Activated T-helper 17 cell treated with anti-CD3 and anti-CD28 coated beads, Interleukin-2, amount 50 U/mL, for 72 hours (primary cell): ENCODE results near the gene ARHGAP26. TPM values are rescaled to one million over a fixed set of nuclear protein-coding genes. Genes with fewer than 3 reads are reported as not detected.

Experiments
- ATAC-seq: fragments of 150-1000 bp; cut with Tn5 transposase; replicated peaks from 2 replicates; pipeline ENCODE4 v1.10.0; 2021; ENCODE audit warnings: mild to moderate bottlenecking, moderate library complexity
- H3K27ac Mint-ChIP-seq: one replicate; pipeline ENCODE4 v1.8.0; 2022; ENCODE audit warnings: mixed read lengths
- H3K27me3 Mint-ChIP-seq: one replicate; pipeline ENCODE4 v1.8.0; 2022; ENCODE audit warnings: mixed read lengths
- H3K36me3 Mint-ChIP-seq: one replicate; pipeline ENCODE4 v1.8.0; 2022; ENCODE audit warnings: low read depth, mild to moderate bottlenecking, mixed read lengths
- H3K4me1 Mint-ChIP-seq: one replicate; pipeline ENCODE4 v1.8.0; 2022; ENCODE audit warnings: mixed read lengths
- H3K4me3 Mint-ChIP-seq: one replicate; pipeline ENCODE4 v1.8.0; 2022; ENCODE audit warnings: mild to moderate bottlenecking, mixed read lengths
- H3K9me3 Mint-ChIP-seq: one replicate; pipeline ENCODE4 v1.8.0; 2022; ENCODE audit warnings: mixed read lengths
- total RNA-seq, 2 donors: library from RNA; stranded (reverse); gene quantifications; one replicate each; pipeline ENCODE4 v1.2.3, GENCODE V29; 2022

ARHGAP26 gene
- total RNA-seq, 2 donors from 2014 or later = 7.8 to 12.0 TPM

DNA sequence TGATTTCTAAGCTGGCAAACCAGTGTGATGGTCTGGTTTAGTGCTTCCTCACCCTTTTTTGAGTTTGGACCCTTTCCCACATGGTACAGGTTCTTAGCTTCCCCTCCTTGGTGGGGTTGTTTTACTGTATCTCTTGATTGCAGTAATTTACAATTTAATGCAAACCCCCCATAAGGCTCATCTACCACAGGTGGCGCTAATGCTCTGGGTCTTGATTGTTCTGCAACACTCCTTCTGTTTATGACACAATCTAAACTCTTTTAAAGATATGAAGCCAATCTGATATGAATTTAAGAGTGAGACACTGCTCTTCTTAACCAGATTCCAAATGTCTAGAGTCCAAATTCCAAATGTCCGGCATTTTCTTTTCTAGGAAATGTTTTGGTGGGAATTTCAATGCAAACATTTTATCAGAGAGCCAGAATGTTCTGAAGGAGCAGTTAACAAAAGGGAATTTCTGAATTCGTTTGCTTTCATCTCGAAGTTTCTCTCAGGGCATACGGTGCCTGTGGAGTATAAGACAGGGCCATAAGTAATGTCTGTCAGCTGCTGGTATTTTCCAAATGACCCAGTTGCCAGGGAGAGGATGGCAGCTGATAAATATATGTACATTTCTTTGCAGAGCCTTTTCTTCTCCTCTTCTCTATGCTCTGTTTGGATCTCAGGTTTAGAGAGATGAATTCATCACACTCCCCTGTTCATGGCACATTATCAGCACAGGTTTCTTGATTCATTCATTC lies 246.8 kb downstream of the ARHGAP26 start:
- Mint-ChIP-seq H3K27ac (no peak overlapping the region), H3K9me3 (peaks cover 3% of the 10 kb centered on the region), H3K4me3 (no peak overlapping the region), H3K4me1 (no peaks in the 10 kb centered on the region), H3K36me3 (no peaks in the 10 kb centered on the region), H3K27me3 (no peaks in the 10 kb centered on the region)
- ATAC-seq = peak; percentile 46

DNA sequence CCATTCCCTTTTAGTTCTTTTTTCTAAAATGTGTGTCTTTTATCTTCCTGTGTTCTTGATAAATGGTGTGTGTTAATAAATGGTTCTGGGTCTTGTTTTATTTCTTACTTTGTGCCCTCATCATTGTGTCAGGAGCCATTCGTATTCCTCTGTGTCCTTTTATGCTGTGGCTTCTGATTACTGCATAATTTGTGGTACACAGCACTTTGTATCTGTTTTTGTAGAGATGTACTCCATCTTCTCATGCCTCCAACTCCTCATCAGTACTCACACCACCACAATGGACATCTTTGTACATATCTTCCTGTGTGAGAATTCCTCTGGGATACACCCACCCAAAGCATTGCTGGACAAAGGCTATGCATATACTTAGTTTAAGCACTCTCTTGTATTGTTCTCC lies 247.4 kb downstream of the ARHGAP26 start:
- no peaks in the 10 kb centered on the region for H3K4me1 Mint-ChIP-seq
- H3K9me3 Mint-ChIP-seq = peaks cover 3% of the 10 kb centered on the region
- H3K27me3 Mint-ChIP-seq = no peaks in the 10 kb centered on the region
- no peak for ATAC-seq
- no peak overlapping the region for H3K4me3 Mint-ChIP-seq
- no peak overlapping the region for H3K27ac Mint-ChIP-seq
- no peaks in the 10 kb centered on the region for H3K36me3 Mint-ChIP-seq

DNA sequence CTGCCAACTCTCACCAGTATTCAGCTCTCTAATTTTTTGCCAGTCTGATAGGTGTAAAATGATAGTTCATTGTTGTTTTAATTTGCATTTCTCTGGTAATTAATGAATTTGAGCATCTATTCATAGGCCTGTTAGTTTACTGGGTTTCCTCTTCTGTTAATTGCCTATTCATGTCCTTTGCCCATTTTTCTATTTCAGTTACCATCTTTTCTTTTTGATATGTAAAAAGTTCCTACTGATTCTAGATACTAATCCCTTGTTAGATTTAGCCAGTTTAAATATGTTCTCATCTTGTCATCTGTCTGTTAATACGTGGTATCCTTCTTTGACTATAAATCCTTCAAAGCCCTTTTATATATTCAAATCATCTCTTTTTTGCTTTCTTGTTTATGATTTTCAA lies 247.8 kb downstream of the ARHGAP26 start:
- H3K9me3 Mint-ChIP-seq = peaks cover 3% of the 10 kb centered on the region
- no peaks in the 10 kb centered on the region for H3K4me1 Mint-ChIP-seq
- H3K27me3 Mint-ChIP-seq = no peaks in the 10 kb centered on the region
- no peak for ATAC-seq
- no peak overlapping the region for H3K4me3 Mint-ChIP-seq
- no peak overlapping the region for H3K27ac Mint-ChIP-seq
- H3K36me3 Mint-ChIP-seq = no peaks in the 10 kb centered on the region

DNA sequence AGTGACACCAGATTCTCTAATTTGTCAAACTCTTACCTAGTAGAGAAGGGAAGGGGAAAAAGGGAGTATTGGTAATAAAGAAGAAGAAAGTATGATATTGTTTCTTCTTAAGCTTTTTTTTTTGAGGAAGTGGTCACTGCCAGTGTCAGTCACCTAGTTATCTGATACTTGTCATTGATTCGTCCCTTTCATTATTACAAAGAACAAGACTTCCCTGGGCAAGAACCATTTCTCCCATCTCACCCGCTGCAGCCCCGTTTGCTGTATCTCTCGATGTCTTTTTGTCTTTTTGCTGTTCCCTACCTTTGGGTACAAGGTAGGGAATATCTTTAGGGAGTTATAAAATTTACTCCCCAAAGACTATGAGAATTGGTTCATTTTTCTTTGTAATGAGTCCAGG lies 249.0 kb downstream of the ARHGAP26 start:
- ATAC-seq = no peak
- H3K4me3 Mint-ChIP-seq = no peak overlapping the region
- H3K27ac Mint-ChIP-seq = no peak overlapping the region
- no peaks in the 10 kb centered on the region for H3K27me3 Mint-ChIP-seq
- peaks cover 6% of the 10 kb centered on the region for H3K4me1 Mint-ChIP-seq
- H3K36me3 Mint-ChIP-seq = no peaks in the 10 kb centered on the region
- H3K9me3 Mint-ChIP-seq = peaks cover 3% of the 10 kb centered on the region

DNA sequence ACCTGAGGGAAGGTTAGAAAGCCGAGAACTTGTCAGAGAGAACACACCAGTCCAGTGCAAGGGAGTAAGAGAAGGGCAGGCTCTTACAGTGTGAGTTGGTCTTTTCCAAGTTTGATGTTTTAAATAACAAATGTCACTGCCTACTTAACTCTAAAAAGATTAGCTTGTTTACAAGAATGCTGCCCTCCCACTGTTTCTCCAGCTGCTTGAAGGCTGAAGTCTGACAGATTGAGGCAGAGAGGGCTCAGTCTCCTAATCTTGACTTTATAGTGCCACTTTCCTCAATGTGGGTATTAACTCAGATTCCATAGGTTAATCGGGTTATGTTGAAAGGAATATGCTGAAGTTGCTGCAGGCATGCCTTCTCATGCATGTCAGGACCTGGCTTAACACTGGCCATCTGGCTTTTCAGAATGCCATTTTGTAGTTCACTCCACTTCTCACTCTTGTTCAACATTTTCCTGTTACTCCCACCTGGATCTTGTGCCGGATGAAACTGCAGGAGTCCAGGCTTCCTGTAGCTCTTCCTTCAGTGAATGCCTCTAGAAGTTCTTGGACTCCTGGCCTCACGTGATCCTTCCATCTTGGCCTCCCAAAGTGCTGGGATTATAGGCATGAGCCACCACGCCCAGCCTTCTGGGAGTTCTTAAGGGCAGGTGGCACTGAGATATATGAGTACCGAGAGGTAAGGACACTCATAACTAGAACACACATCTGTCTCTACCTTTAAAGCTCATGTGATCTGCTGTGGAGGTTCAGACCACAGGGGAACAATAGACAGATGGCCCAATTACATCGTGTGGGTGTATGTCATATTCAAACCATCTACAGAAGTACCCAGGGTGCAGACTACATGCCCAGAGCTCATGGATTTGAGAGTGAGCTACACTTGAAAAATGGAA lies 249.7 kb downstream of the ARHGAP26 start:
- Mint-ChIP-seq H3K27me3 (no peaks in the 10 kb centered on the region), H3K9me3 (peaks cover 3% of the 10 kb centered on the region), H3K36me3 (no peaks in the 10 kb centered on the region), H3K4me3 (no peak overlapping the region), H3K4me1 (peaks cover 6% of the 10 kb centered on the region), H3K27ac (no peak overlapping the region)
- ATAC-seq = peak; percentile 83

DNA sequence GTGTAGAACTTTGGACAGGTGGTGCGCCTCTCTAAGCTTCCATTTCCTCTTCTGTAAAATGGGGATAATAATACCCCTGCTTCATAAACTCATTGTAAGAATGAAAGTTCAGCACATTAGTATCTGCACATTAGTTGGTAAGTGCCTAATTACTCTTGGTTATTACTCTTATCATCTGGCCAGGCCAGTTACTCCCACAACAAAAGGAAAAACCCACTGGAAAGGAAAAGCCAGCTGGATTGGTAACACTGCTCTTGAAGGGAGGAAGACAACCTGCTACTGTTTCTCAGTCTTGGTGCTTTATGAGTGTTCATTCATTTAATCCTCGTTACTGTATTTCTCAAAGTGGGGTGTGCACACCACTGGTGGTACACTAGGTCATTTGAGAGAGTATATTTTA lies 251.4 kb downstream of the ARHGAP26 start:
- Mint-ChIP-seq H3K27ac (no peak overlapping the region), H3K36me3 (no peaks in the 10 kb centered on the region), H3K9me3 (peaks cover 3% of the 10 kb centered on the region), H3K27me3 (no peaks in the 10 kb centered on the region), H3K4me1 (peaks cover 19% of the 10 kb centered on the region), H3K4me3 (no peak overlapping the region)
- no peak for ATAC-seq

DNA sequence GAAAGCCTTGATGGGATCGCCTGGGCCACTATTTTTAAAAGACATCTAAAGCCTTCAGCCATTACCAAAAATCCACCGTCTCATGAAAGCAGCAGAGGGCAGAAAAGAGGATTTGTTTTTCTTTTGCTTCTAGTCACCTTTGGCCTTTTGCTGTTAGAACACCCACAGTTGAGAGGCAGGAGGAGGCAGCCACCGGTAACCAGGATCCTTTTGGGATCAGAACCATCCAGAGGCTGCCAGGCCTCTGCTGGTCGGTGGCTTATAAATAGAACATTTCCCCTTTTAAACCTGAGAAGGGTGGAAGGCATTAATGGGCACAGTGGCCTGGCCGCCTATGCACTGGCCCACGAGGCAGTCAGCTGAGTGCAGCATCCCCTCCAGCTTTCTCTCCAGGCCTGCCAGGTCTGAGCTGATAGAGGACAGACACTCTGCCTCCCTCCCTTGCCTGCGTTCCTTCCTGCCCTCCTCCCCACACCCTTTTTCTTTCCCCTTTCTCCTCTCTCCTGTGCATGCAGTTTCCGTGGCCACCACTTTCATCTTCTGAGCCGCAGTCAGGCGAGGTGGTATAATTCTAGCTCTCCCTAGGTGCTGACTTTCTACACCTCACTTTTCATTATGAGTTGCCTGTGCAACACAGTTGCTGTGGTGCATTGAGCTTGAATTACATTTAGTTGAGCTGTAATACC lies 253.4 kb downstream of the ARHGAP26 start:
- H3K4me3 Mint-ChIP-seq = peak overlapping the region; percentile 1

DNA sequence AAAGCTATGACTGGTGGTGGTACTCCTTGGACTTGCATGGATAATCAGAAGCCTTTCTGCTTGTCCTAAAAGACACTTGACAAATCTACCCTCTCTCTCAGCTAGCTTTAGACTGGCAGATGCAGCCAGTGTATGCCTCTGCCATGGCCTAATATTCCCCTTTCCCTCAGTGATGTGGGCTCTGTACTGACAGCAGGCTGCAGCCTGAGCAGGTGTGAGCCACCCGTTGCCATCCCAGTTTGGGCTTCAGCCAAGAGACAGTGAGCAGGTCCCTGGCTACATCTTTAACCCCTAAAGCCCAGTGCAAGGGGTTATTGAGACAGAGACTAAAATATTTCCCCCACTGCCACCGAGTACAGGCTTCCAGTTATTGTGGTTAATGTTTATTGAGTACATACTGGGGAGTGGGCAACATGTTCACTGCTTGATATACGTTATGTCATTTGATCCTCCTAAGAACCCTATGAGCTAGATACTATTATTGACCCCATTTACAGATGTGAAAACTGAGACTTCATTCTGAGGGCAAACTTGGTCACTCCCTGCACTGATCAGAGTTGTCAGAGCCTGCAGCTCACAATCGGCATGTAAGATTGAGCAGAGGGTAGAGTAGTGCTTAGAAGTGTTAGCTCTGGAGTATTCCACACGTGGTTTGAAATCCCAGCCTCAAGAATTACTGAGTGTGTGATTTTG lies 254.2 kb downstream of the ARHGAP26 start:
- Mint-ChIP-seq H3K9me3 (no peaks in the 10 kb centered on the region), H3K27me3 (no peaks in the 10 kb centered on the region), H3K4me1 (peaks cover 19% of the 10 kb centered on the region), H3K36me3 (no peaks in the 10 kb centered on the region), H3K4me3 (peak overlapping the region; percentile 1), H3K27ac (no peak overlapping the region)
- ATAC-seq = no peak

More for the DNA sequence above, 253.4 kb downstream of the ARHGAP26 start:
- Mint-ChIP-seq H3K27ac (no peak overlapping the region), H3K27me3 (no peaks in the 10 kb centered on the region), H3K4me1 (peaks cover 19% of the 10 kb centered on the region), H3K9me3 (no peaks in the 10 kb centered on the region), H3K36me3 (no peaks in the 10 kb centered on the region)
- ATAC-seq = peak; percentile 86

DNA sequence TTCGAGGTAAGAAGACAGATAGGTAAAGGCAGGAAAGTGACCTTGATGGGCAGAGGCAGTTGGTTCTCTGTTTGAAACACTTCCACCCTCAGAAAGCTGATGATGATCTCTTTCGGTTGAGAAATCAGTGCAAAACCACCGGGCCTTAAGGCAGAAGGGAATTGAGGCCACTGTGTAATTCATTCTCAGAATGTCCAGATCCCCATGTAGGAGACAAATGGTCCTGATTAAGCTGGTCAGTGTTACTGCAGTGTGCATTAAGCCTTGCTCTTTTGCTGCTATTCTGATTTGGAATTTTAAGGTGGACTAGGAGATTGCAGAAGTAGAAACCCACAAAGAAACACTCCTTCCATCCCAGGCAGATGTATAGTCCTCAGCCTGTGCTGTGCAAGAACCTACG lies 255.2 kb downstream of the ARHGAP26 start:
- H3K4me1 Mint-ChIP-seq = peaks cover 24% of the 10 kb centered on the region
- no peaks in the 10 kb centered on the region for H3K9me3 Mint-ChIP-seq
- H3K36me3 Mint-ChIP-seq = no peaks in the 10 kb centered on the region
- H3K4me3 Mint-ChIP-seq = no peak overlapping the region
- no peaks in the 10 kb centered on the region for H3K27me3 Mint-ChIP-seq
- H3K27ac Mint-ChIP-seq = no peak overlapping the region
- ATAC-seq = no peak

DNA sequence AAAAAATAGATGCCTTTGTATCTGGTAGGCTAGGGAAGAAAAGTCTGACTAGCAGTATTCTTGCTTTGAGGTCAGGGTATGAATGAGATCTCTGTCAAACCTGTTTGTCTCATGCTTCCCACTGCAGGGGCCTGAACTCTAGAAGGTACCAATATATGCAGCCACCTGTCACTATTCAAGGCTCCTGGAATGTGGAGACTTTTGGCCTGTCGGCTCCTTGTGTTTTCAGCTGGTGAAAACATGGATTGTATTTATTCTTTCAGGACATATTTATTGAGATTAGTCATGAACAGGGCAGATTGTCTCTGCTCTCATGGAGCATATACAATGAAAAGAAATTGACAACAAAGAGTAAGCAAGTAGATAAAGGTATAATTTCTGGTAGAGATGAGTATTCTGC lies 255.8 kb downstream of the ARHGAP26 start:
- no peak overlapping the region for H3K4me3 Mint-ChIP-seq
- peak overlapping the region; percentile 3 for H3K27ac Mint-ChIP-seq
- peaks cover 30% of the 10 kb centered on the region for H3K4me1 Mint-ChIP-seq
- H3K27me3 Mint-ChIP-seq = no peaks in the 10 kb centered on the region
- H3K9me3 Mint-ChIP-seq = no peaks in the 10 kb centered on the region
- no peaks in the 10 kb centered on the region for H3K36me3 Mint-ChIP-seq
- no peak for ATAC-seq

DNA sequence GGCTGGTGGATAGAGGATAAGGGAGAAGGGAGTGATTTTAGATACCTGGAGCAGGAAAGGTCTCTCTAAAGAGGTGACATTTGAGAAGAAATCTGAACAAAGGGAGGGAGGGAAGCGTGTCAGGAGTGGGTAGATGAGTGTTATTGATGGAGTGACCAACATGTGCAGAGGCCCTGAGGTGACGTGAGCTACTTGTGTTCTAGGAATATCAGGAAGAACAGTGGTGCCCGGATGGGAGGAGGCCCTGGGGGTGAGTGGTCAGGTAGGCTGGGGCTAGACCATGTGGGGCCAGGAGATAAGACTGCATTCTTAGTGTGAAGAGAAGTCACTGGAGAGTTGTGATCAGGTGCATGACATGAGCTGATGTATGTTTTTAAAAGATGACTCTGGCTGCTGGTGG lies 256.2 kb downstream of the ARHGAP26 start:
- no peak overlapping the region for H3K4me3 Mint-ChIP-seq
- H3K27ac Mint-ChIP-seq = peak overlapping the region; percentile 3
- H3K9me3 Mint-ChIP-seq = no peaks in the 10 kb centered on the region
- H3K27me3 Mint-ChIP-seq = no peaks in the 10 kb centered on the region
- H3K36me3 Mint-ChIP-seq = no peaks in the 10 kb centered on the region
- H3K4me1 Mint-ChIP-seq = peaks cover 34% of the 10 kb centered on the region
- no peak for ATAC-seq

DNA sequence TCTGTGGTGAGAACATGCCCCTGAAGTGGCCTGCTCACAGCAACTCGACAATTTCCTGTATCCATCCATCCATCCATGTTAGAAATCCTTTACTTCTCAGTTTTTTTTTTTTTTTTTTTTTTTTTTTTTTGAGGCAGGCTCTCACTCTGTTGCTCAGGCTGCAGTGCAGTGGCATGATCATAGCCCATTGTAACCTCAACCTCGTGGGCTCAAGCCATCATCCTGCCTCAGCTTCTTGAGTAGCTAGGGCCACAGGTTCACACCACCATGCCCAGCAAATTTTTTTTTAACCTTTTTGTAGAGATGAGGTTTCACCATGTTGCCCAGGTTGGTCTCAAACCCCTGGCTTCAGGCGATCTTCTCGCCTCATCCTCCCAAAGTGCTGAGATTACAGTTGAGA lies 259.1 kb downstream of the ARHGAP26 start:
- Mint-ChIP-seq H3K9me3 (no peaks in the 10 kb centered on the region), H3K4me3 (no peak overlapping the region), H3K27ac (no peak overlapping the region), H3K27me3 (no peaks in the 10 kb centered on the region), H3K4me1 (peaks cover 30% of the 10 kb centered on the region), H3K36me3 (no peaks in the 10 kb centered on the region)
- ATAC-seq = no peak

DNA sequence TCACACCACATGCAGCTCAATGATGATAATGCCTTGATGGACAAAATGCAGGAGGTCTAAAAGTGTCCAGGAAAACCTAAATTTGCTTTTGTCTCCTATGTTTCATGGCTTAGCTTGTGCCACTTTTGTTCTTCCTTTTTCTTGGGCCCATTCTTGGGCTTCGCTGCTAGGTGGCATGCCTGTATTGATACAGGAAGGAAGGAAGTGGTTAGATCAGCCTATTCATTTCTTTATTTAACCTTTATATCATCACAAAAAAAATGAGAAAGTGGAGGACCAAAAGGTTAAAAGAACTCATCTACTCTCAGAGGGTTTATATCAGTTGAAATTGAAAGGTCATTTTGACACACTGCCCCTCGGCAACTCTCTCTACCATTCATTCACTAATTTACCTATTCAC lies 260.2 kb downstream of the ARHGAP26 start:
- no peaks in the 10 kb centered on the region for H3K36me3 Mint-ChIP-seq
- no peaks in the 10 kb centered on the region for H3K27me3 Mint-ChIP-seq
- H3K27ac Mint-ChIP-seq = peak overlapping the region; percentile 54
- peak; percentile 64 for ATAC-seq
- H3K4me3 Mint-ChIP-seq = peak overlapping the region; percentile 53
- H3K9me3 Mint-ChIP-seq = no peaks in the 10 kb centered on the region
- H3K4me1 Mint-ChIP-seq = peaks cover 26% of the 10 kb centered on the region
